ENCODE results near the gene ALX4. TPM values are rescaled to one million over a fixed set of nuclear protein-coding genes. Genes with fewer than 3 reads are reported as not detected.

ALX4 gene
- total RNA-seq, 2 experiments from 2014 or later = not detected

GRCh38 chr11:44322243-44322642, 12.3 kb upstream of the ALX4 start:
- ATAC-seq (ENCODE audit: poor library complexity) (no peak), DNase-seq (no peak)
- peaks cover 4% of the 10 kb centered on the region for H3K4me1 Mint-ChIP-seq (ENCODE audit: low read depth)
- no peak for TF ChIP-seq CTCF (IDR thresholded peaks at IDR 0.05)
- POLR2A ChIA-PET = no interaction called here
- Histone ChIP-seq H3K4me1 (ENCODE audit: insufficient read depth, low read length) (peaks cover 3% of the 10 kb centered on the region), H3K9me3 (ENCODE audit: control insufficient read depth in 1 of 2, insufficient read depth in 1 of 2, low read length in 2 of 2) (peaks cover 0 to 13% of the 10 kb centered on the region in 2 experiments), H3K27ac (ENCODE audit: low read depth in 1 of 2, low read length in 2 of 2) (no peak overlapping the region), H3K27me3 (ENCODE audit: control insufficient read depth in 1 of 2, insufficient read depth in 2 of 2, low read length in 2 of 2) (peaks cover 76 to 79% of the 10 kb centered on the region in 2 experiments), H3K4me3 (ENCODE audit: low read length) (no peak overlapping the region), H3K36me3 (ENCODE audit: insufficient read depth, low read length) (no peaks in the 10 kb centered on the region)
- H3K27ac Mint-ChIP-seq = no peak overlapping the region
- intact Hi-C loops (cut with DNase I, micrococcal nuclease) = no loop called here
- peaks cover 95% of the 10 kb centered on the region for H3K27me3 Mint-ChIP-seq
- no peaks in the 10 kb centered on the region for H3K36me3 Mint-ChIP-seq (ENCODE audit: low read depth)
- no peak overlapping the region for H3K4me3 Mint-ChIP-seq
- no peaks in the 10 kb centered on the region for H3K9me3 Mint-ChIP-seq
- CTCF ChIA-PET = no interaction called here

- no peak overlapping the region for H3K27ac Mint-ChIP-seq
- Histone ChIP-seq H3K9me3 (ENCODE audit: control insufficient read depth in 1 of 2, insufficient read depth in 1 of 2, low read length in 2 of 2) (peaks cover 0 to 21% of the 10 kb centered on the region in 2 experiments), H3K36me3 (ENCODE audit: insufficient read depth, low read length) (no peaks in the 10 kb centered on the region), H3K4me1 (ENCODE audit: insufficient read depth, low read length) (peaks cover 15% of the 10 kb centered on the region), H3K4me3 (ENCODE audit: low read length) (no peak overlapping the region), H3K27me3 (ENCODE audit: control insufficient read depth in 1 of 2, insufficient read depth in 2 of 2, low read length in 2 of 2) (peaks cover 85 to 91% of the 10 kb centered on the region in 2 experiments), H3K27ac (ENCODE audit: low read depth in 1 of 2, low read length in 2 of 2) (no peak overlapping the region)
- peaks cover 4% of the 10 kb centered on the region for H3K4me1 Mint-ChIP-seq (ENCODE audit: low read depth)
- DNase-seq (no peak), ATAC-seq (ENCODE audit: poor library complexity) (no peak)
- H3K9me3 Mint-ChIP-seq = no peaks in the 10 kb centered on the region
- intact Hi-C loops (cut with DNase I, micrococcal nuclease) = no loop called here
- CTCF ChIA-PET = no interaction called here
- H3K27me3 Mint-ChIP-seq = peaks cover 87% of the 10 kb centered on the region
- no peaks in the 10 kb centered on the region for H3K36me3 Mint-ChIP-seq (ENCODE audit: low read depth)
- TF ChIP-seq CTCF (IDR thresholded peaks at IDR 0.05) = no peak
- no peak overlapping the region for H3K4me3 Mint-ChIP-seq
- POLR2A ChIA-PET = no interaction called here
These were observed 11.1 kb upstream of the ALX4 start for GRCh38 chr11:44321059-44321458.

- Mint-ChIP-seq H3K9me3 (no peaks in the 10 kb centered on the region), H3K4me1 (ENCODE audit: low read depth) (peaks cover 8% of the 10 kb centered on the region), H3K27ac (no peak overlapping the region), H3K4me3 (no peak overlapping the region), H3K36me3 (ENCODE audit: low read depth) (no peaks in the 10 kb centered on the region), H3K27me3 (peaks cover 87% of the 10 kb centered on the region)
- Histone ChIP-seq H3K4me3 (ENCODE audit: low read length) (no peak overlapping the region), H3K27me3 (ENCODE audit: control insufficient read depth in 1 of 2, insufficient read depth in 2 of 2, low read length in 2 of 2) (peaks cover 84 to 97% of the 10 kb centered on the region in 2 experiments), H3K27ac (ENCODE audit: low read depth in 1 of 2, low read length in 2 of 2) (no peak overlapping the region), H3K36me3 (ENCODE audit: insufficient read depth, low read length) (no peaks in the 10 kb centered on the region), H3K9me3 (ENCODE audit: control insufficient read depth in 1 of 2, insufficient read depth in 1 of 2, low read length in 2 of 2) (peaks cover 0 to 18% of the 10 kb centered on the region in 2 experiments), H3K4me1 (ENCODE audit: insufficient read depth, low read length) (peaks cover 16% of the 10 kb centered on the region)
- TF ChIP-seq CTCF (IDR thresholded peaks at IDR 0.05) = no peak
- ChIA-PET POLR2A (interaction anchor here (0.5 kb wide), 1 partner anchor 603 kb away, joined by 4 read pairs; no protein-coding TSS in a partner anchor), CTCF (no interaction called here)
- intact Hi-C loops (cut with DNase I, micrococcal nuclease) = no loop called here
- ATAC-seq (ENCODE audit: poor library complexity) (no peak), DNase-seq (no peak)
These were observed 10.5 kb upstream of the ALX4 start for GRCh38 chr11:44320289-44320973.

Measured in CD4-positive, alpha-beta T cell (primary cell).